NCI-H2196 (cell line): ENCODE data around the gene BTBD6.
A peak's percentile ranks its signal among the peaks of the same experiment; 100 is the strongest.

Experiments
- DNase-seq: peaks from one replicate; lab custom pipeline; 2025; ENCODE audit not compliant: unreplicated experiment; lab: John Stamatoyannopoulos, UW

The BTBD6 gene

DNA sequence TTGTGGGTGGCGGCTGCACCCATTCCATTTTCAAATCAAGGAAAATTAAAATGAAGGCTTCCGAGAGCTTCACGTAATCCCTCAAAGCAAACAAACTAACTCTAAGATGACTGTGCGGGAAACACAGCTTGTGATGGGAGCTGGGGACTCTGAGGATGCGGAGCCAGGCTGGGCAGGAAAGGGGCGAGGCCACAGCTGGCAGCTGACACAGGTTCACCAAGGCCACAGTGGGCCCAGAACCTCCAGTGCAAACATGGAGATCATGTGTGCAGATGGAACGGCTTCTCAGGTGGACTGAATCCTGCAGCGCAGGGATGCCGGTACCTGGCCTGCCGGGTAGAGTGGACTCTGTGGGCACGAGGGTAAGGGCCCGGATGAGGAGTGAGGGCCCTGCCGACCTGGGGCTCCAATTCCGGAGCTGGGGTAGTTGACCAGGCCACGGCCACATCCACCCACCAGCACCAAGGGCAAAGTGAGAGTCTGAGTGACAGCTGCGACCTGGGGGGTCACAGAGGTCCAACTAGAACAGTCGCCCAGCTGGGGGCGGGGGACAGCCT lies 19.2 kb upstream of the BTBD6 start:
- DNase-seq: no peak

DNA sequence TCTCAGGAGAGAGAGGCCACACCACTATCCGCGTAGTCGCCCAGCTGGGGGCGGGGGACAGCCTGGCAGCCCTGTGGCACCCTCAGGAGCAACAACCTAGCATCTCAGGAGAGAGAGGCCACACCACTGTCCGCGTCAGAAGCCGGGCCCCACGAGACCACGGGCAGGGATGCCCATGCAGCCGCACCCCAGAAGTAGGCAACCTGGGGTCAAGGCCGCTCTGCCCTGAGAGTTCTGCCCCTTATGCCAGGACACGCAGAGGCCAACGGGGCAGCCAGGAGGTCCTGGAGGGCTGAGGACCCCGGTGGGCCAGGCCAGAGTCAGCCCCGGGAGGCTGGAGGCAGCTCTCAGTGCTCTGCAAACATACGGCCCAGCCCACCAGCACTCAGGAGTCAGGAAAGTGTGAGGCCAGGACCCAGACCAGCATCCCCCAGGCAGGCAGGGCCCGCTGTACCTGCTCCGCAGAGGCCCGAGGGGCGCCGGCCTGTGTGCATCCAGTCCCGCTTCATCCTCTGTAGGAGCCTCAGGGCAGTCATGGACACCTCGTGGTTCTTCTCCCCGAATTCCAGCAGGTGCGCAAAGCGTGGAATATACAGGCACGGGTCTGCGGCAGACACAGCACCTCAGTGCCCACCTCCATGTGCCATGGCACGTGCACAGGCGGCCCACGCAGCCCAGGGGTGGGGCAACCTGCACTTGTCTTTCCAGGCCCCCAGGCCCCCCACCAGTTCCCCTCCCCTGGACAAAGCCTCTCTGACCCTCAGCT lies 7.3 kb upstream of the BTBD6 start:
- DNase-seq: no peak

DNA sequence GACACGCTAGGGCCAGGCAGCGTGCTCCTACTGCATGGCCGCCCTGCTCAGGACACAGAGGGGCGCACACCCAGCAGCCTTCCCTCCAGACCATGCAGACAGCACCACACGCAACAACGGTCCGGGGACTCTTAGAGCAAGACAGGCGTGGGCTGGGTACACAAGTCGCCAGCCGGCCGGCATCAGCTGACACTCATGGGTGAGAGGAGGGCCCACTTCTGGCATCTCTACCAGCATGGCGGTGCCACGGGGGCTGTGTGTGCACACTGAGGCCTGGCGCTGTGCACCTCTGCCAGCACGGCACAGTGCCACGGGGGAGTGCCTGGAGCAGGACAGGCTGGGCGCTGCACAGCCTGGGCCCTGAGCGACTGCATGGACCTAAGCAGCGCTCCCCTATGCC lies 6.7 kb upstream of the BTBD6 start:
- no peak for DNase-seq

DNA sequence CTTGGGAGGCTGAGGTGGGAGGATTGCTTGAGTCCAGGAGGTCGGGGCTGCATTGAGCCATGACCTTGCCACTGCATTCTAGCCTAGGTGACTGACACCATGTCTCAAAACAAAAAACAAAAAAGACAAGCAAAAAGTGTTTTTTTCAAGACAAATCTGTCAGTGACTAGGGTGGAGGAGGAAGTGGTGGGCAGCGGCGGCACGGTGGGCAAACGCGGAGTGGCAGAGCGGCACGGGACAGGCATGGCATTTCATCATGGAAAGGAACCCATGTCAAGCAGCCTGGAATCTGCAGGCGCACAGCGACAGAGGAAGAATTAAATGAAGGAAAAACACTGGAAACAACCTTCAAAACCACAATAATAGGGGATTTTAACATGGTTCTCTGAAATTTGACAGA lies 4.0 kb upstream of the BTBD6 start:
- no peak for DNase-seq

DNA sequence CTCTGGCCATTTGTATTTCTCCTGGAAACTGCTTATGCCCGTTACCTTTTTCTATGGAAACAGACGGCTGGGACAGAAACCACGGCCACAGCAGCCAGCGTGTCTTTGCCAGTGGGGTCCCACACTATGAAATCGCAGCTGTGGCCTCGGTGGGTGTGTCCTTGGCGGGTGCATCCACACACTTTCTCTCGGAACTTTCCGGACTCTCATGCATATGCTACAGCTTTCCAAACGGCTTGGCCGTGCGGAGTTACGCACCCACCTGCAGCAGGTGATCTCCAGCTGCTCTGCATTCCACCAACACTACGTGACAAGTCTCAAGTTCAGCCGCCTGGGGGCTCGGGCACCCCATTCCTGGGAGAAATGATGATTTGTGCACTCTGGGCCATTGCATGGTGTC lies 1.3 kb upstream of the BTBD6 start:
- DNase-seq: no peak

DNA sequence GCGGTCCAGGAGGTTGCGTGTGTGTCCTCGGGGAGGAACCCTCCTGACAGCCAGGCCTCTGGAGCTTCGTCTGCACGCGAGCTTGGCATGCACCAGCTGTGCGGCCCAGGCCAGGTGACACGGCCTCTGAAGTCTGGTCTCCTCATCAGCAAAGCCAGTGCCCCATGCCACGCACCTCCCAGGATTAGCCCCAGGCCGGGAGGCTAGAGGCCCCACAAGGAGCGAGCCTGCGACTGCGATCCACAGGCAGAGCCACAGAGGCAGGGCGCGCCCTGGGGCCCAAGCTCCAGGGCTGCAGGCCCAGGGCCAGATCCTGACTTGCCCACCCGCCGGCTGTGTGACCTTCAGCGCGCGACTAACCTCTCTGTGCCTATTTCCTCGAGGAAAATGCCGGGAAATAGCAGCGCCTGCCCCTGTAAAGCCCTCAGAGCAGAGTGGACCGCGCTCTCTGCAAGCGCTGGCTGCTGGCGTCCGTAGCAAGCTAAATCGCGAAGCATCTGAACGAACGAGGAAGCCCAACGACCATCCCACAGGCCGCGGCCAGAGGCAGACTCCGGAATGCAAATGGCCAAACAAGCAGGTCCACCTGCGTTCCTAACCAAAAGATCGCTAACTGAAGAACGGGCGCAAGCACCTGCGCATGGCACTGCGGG lies 492 bp upstream of the BTBD6 start:
- no peak for DNase-seq

DNA sequence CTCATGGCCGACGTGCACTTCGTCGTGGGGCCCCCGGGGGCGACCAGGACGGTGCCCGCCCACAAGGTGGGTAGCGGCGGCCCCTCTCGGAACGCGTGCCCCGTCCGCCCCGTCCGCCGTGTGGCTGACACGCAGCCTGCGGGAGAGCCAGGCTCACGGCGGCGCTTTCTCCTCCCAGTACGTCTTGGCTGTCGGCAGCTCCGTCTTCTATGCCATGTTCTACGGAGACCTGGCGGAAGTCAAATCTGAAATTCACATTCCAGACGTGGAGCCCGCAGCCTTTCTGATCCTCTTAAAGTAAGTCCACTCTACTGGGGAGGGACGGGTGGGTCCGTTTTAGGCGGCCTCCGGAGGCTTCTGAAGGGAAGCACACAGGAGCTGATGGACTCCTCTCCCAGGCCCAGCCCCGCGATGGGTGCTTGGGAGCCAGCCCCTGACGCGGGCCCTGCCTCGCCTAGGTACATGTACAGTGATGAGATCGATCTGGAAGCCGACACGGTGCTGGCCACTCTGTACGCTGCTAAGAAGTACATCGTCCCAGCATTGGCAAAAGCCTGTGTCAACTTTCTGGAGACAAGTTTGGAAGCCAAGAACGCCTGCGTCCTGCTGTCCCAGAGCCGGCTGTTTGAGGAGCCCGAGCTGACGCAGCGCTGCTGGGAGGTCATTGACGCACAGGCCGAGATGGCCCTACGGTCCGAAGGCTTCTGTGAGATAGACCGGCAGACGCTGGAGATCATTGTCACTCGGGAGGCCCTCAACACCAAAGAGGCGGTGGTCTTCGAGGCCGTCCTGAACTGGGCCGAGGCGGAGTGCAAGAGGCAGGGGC lies 1.1 kb downstream of the BTBD6 start:
- DNase-seq: no peak

DNA sequence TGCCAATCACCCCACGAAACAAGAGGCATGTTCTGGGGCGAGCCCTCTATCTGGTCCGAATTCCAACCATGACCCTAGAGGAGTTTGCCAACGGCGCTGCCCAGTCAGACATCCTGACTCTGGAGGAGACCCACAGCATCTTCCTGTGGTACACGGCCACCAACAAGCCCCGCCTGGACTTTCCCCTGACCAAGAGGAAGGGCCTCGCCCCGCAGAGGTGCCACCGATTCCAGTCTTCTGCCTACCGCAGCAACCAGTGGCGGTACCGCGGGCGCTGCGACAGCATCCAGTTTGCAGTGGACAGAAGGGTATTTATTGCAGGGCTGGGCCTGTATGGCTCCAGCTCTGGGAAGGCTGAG lies 1.7 kb downstream of the BTBD6 start:
- no peak for DNase-seq

DNA sequence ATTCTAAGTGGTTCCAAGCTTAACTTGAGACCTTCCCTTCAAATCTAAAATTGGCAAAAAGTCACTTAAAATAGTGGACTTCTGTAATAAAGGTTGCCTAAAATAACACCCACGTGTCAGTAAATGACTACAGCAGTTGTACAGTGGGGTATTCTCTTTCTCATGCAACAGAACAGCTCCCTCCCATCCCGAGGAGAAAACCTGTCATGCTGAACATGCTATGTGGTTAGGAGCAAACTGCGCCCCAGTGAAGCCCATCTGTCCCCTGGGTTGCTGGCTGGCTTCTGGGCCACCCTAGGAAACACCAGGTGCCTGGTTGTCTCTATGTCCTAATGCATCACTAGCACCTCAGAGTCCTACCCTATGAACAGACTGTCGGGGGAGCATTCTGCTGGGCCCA lies 2.7 kb downstream of the BTBD6 start:
- no peak for DNase-seq

DNA sequence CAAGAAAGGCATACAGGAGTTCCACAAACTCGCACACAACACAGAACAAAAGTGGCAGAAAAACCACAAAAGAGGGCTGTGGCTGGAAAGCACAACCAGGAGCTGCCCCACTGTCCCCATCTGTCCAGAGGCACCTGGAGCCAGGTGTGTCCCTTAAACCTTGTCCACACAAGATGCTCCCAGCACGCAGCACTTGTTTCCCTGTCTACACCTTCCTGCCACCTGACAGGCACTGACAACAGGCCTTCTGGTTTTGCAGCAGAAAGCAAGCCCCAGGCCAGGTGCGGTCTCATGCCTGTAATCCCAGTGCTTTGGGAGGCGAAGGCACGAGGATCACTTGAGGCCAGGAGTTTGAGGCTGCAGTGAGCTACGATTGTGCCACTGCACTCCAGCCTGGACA lies 3.6 kb downstream of the BTBD6 start:
- DNase-seq: no peak

DNA sequence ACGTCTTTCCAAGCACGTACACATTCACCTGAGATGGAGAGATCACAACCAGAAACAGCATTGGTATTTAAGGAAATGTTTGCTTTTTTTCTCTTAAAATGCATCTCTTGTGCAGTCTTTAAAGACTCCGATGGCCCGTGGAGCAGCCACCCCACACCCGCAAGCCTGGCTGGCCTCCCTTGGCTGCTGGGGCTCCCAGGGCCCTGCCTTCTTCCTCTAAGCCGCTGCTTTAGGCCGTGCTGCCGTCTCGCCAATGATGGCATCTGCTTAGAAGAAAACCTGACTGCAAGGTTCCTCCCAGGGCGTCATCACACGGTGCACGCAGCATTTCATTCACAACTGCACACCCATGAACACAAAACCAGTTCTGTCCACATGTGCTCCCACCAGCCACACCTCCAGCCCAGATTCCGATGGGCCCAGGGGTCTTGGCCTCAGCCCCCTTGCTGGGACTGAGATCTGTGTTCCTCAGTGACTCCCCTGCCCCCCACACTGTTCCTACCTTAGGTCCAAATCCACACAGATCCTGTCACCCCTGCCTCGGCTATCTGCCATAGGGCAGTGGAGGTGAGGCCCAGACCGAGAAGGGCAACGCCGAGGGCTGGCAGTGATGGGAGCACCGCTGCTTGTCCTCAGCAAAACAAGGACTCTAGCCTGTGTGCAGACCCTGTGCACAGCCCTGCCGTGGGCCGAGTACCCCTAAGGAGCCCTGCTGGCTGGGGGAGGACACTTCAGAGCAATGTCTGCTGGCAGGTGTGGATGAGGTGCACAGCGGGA lies 4.4 kb downstream of the BTBD6 start:
- no peak for DNase-seq

DNA sequence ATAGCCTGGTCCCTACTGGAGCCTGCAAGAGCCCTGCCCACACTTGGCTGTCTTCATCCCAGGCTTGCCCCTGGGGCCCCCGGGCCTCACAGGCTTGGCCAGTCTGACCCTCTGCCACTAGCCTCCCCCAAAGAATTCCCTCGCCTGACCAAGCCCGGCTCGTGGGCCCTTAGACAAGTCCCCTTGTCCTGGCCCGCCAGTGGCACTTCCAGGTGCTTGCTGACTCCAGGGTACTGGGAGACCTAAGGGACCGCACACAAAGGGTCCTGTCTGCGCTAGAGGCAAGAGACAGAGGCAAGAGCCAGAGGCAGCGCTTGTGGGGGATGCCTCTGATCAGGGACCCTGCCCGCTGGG lies 5.0 kb downstream of the BTBD6 start:
- DNase-seq: no peak

DNA sequence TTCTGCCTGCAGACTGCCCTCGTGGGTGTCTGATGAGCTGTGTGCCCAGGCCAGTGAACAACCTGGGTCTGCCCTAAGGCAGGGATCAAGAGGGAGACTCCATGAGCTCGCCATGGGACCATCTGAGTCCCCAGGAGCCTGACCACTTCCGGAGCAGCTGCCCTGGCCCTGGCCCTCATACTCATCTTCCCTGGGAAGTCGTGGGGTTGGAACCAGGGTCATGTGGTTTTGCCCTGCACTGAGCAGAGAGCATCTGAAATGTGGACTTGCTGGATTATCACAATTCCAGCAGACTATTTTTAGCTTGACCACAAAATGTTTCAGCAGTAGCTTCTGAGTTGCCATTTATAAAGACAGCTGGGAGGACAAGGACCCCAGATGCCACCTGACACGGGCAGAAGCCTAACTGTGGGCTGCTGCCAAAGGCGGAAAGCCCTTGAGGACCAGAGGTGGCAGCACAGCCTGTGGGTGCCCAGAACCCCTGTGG lies 6.7 kb downstream of the BTBD6 start:
- no peak for DNase-seq

DNA sequence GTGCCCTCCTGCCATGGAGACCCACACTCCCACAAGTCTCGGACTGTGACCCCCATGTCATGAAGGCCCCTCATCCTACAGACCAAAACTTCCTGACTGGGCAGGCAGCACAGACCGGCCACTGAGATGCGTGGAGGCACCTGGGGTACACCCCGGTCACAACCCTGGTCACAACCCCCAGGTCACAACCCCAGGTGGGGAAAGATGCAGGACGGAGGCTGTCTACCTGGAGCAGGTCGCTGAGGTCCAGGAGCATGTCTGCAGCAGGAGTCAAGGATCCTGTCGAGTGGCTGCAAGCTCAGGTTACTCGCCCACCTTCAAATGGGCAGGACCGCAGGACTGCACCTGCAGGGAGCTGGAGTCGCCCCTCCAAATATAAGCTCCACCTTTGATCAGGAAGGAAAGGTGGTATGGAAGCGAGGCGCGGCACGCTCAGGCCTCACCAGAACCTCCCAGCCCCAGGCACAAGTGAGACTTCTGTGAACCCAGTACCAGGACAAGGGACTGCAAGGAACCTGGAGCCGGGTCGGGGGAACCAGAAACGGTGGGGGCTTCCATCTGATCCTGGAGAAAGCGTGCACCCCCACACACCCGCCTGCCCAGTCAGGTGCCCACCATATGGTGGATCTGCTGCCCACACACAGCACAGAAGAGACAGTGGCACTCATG lies 8.1 kb downstream of the BTBD6 start:
- no peak for DNase-seq

DNA sequence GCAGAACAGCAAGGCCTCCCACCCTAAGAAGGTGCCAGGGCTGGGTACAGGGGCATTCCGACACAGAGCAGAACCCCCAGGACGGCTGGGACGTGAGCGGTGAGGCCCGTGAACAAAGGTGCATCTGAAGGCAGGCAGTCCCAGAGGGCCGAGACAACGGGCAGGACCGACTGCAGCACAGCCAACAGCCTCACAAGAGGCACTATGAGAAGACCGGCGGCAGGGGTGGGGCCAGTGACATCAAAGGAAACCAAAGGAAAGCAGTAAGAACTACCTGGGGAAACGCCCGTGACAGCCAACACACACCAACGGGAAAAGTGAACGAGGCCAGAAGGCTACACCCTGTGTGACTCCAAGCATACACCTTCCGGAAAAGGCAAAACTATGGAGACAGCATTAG lies 9.1 kb downstream of the BTBD6 start:
- no peak for DNase-seq

DNA sequence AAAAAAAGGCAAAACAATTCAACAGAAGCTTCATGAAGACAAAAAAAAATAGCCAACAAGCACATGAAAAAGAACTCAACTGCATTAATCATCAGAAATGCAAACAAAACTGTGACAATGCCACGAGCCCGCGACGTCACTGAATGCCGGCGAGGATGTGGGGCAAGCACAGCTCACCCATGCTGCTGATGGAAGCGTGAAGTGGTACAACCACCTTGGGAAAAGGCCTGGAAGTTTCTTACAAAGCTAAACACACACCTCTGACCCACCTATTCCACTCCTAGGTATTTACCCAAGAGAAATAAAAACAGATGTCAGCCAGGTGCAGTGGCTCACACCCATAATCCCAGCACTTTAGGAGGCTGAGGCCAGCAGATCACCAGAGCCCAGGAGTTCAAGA lies 10.5 kb downstream of the BTBD6 start:
- DNase-seq: no peak

DNA sequence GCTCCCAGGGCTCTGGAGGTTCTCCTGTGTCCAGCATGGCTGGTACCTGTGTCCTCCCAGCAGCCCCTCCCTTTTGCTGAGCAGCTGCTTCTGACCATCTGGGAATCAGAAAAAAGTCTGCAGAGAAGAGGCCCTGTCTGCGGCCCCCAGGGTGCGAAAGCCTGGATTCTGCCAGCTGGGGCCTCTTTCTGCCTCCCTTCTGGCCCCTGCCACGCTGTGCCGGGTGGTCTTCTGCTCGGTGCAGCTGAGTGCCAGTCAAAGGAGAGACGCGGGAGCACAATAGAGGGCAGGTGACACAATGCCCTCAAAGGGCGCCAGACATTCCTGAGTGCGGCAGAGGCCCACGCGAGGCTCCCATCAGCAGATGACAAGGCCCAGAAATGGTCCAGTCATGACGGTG lies 12.6 kb downstream of the BTBD6 start:
- DNase-seq: no peak

DNA sequence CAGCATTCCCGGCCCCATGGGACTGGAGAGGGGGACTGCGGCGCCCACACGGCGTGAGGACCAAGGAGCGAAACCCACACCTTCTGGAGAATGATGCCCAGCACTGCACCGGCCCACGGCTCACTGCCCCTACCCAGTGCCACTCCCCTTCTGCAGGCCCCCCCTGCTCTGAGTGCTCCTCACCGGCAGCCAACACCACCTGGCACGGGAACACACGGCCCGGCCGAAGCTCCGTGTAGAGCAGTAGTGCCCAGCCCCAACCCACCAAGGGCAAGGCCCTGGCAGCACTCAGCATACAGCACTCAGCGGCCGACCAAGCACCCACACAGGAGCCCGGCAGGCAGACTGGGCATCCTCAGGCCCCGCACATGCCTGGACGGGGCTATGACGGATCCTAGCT lies 13.4 kb downstream of the BTBD6 start:
- no peak for DNase-seq

DNA sequence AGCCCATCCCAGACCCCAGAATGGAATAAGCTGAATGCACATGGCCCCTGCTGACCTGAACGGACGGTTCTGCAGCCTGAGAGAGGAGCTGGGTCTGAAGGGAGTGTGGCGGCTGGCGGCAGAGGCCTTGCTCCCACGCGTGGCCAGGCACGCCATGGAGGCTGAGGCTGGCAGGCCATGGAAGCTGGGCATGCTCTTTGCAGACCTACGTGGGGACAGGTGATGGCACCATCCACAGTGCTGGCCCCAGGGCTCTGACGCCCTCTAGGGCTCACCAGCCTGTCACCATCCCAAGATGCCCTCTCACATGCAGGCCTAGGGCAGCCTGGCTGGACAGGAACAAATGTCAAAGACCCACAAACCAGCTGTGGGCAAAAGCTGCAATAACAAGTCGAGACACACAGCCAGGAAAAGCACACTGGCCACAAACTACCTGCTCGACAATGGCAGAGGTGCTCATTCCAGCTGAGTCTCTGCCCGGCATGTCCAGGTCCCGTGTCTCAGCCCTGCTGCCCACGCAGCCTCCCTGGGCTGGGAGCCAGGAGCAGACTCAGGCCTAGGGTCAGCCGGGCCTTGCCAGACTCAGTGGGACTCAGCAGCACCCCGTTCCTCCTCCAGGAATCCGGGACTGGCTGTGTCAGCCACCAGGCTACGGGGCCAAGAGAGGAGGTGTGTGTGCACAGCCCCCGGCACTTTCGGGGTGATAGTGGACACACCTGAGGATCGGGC lies 19.7 kb downstream of the BTBD6 start:
- peak; percentile 5 for DNase-seq
